Endometrium (tissue), 2 donors: ENCODE measurements around the gene PSME3.

Experiments used
- FAIRE-seq: peaks from 2 replicates; lab custom pipeline; 2012; peaks lifted over from hg19 to GRCh38; lab: Jason Lieb, UNC
- donor health status: control.
- donor health status: control.

Gene PSME3

GRCh38 chr17:42832934-42833766, at the start of gene PSME3:
PSME3 (plus strand) TSS chr17:42833397; CDS start chr17:42833632, 235 bp downstream.
- FAIRE-seq = no peak

- FAIRE-seq = no peak
Measured at GRCh38 chr17:42783791-42784138, 49.4 kb upstream of the PSME3 start.

GRCh38 chr17:42784409-42784808, 48.8 kb upstream of the PSME3 start:
- FAIRE-seq = no peak

- FAIRE-seq = no peak
Measured at GRCh38 chr17:42784811-42785592, 48.2 kb upstream of the PSME3 start.

- FAIRE-seq = no peak
Measured at GRCh38 chr17:42787266-42787665, 45.9 kb upstream of the PSME3 start.

- FAIRE-seq = no peak
Measured at GRCh38 chr17:42791948-42792347, 41.2 kb upstream of the PSME3 start.

- no peak for FAIRE-seq
Measured at GRCh38 chr17:42792545-42792944, 40.7 kb upstream of the PSME3 start.

- no peak for FAIRE-seq
Measured at GRCh38 chr17:42795061-42795460, 38.1 kb upstream of the PSME3 start.

- no peak for FAIRE-seq
Measured at GRCh38 chr17:42795465-42795864, 37.7 kb upstream of the PSME3 start.

GRCh38 chr17:42796066-42796758, 37.0 kb upstream of the PSME3 start:
- FAIRE-seq = no peak

GRCh38 chr17:42797067-42798007, 35.9 kb upstream of the PSME3 start:
- FAIRE-seq = no peak

- FAIRE-seq = no peak
Measured at GRCh38 chr17:42798011-42798382, 35.2 kb upstream of the PSME3 start.

GRCh38 chr17:42798383-42799380, 34.5 kb upstream of the PSME3 start, which contains the start of the genes CNTD1 and COA3:
CNTD1 (plus strand) TSS chr17:42798861; CDS start chr17:42799068, 207 bp downstream.
COA3 (minus strand) TSS chr17:42798704; CDS start chr17:42798681, 23 bp downstream.
- no peak for FAIRE-seq

- FAIRE-seq = no peak
Measured at GRCh38 chr17:42803074-42803883, 29.9 kb upstream of the PSME3 start.

- no peak for FAIRE-seq
Measured at GRCh38 chr17:42804918-42805367, 28.3 kb upstream of the PSME3 start.

GRCh38 chr17:42806249-42806648, 26.9 kb upstream of the PSME3 start:
- no peak for FAIRE-seq

GRCh38 chr17:42809250-42809649, 23.9 kb upstream of the PSME3 start:
- FAIRE-seq = no peak

- no peak for FAIRE-seq
Measured at GRCh38 chr17:42814633-42815399, 18.4 kb upstream of the PSME3 start.
